Stromal cell of bone marrow (primary cell): ENCODE data around the gene SMIM5.
"Not testable (repeated sequence)": the region's sequence is repeated elsewhere in the genome, so short reads cannot be mapped to it uniquely, and the experiment has no call there.

Experiments
- DNase-seq: peaks from one replicate; pipeline ENCODE4 v3.0.0-alpha.2; 2012; ENCODE audit warnings: low read depth

Gene SMIM5, protein sequence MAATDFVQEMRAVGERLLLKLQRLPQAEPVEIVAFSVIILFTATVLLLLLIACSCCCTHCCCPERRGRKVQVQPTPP

DNA sequence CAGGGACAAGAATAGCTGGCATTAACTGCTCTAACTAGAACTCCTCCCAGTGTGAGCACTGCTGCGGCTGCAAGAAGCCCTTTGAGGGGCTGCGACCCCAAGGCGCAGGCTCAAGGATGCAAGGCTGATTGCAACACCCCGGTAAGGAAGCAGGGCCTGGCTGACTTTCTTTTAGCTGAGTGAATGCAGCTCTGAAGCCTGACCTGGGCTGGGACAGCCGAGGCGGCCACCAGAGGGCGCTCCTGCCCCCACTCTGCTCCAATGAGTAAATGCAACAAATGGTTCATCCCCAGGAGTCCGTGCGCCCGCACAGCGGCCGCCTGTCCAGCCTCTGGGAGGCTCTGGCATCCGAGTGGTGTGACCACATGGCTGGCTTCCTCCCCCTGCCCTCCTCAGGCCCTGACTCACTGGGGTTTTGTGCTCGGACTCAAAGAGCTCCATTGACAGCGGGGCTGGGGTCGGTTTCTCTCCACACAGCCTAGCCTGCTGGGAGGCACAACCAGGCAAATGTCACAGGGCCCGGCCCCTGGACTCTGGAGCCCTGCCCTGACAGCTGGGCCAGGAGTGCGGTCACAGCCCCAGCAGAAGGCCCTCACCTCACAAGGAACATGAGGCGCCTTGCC, at the start of gene SMIM5:
Gene SMIM5, plus strand, starts transcription at position 572 of the 623 bp plus-strand sequence. CDS start 6,768 bp downstream, outside the sequence.
- DNase-seq: peak; percentile 79

DNA sequence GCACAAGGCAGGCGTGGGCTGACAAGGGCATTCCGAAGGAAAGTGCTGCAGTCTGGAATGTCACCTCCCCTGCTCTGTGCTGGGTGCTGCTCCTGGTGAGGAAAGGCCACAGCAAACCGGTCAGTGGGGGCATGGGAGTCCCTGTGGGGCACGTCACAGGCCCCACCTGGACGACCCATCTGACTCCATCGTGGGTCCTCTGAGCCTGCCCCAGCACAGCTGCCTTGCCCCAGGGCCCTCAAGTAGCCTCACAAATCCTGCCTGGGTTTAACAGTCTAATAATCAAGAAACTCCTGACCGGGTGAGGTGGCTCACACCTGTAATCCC, 48.4 kb upstream of the SMIM5 start:
- no peak for DNase-seq

DNA sequence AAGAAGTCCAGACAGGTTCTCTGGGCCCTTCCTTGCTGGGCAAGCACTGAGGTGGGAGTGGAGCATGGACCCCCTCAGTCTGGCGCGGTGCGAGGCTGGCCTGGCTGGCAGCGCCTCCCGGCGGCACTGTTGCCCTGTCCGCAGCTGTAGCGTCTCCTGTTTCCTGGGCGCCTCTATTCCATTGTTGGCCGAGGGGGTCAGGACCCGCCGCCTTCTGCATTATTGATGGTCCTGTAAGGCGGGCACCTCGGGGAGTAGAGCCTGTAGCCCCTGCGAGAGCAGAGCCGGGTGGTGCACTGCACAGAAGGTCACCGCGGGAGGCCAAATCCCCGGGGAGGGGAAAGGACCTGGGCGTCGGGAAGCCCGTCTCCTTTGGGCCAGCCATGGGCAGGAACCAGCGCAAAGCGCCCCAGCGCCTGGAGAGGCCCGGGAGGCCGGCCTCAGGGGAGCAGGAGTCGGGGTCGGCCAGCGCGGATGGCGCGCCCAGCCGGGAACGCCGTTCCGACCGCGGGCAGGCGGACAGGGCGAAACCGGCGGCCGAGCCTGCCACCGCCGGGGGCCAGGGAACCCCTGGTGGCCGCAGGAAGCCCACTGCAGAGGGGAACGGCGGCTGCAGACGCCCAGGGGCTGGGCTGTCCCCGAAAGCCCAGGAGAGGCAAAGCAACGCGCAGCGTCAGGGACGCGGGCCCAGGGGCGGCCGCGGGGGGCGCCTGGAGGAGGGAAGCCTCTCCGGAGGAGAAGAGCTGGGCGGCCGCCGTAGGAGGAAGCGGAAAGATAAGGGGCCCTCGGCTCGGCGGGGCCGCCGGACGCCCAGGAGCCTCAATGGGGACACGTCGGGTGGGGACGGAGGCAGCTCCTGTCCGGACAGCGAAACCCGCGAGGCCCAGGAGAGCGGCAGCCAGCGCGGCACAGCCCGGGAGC, 45.3 kb upstream of the SMIM5 start, which contains the start of gene MYO15B:
Gene MYO15B, plus strand, starts transcription at position 126 of the 921 bp plus-strand sequence. Its CDS starts 258 bp downstream, at position 384.
- DNase-seq: no peak

DNA sequence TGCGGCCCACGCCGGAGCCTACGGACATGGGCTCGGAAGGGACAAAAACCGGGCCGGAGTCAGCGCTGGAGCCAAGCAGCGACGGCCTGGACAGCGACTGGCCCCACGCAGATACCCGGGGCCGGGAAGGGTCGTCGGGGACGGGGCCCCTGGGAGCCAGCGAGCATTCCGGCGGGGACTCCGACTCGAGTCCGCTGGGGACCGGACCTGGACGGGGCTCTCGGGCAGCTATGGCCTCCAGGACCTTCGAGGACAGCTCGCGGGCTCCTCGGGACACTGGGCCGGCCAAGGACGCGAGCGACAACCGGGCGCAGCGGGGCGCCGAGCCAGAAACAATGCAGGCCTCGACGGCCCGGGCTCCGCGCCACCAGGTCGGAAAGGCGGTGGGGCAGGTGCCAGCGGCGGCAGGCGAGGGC, 44.6 kb upstream of the SMIM5 start:
- DNase-seq: no peak

DNA sequence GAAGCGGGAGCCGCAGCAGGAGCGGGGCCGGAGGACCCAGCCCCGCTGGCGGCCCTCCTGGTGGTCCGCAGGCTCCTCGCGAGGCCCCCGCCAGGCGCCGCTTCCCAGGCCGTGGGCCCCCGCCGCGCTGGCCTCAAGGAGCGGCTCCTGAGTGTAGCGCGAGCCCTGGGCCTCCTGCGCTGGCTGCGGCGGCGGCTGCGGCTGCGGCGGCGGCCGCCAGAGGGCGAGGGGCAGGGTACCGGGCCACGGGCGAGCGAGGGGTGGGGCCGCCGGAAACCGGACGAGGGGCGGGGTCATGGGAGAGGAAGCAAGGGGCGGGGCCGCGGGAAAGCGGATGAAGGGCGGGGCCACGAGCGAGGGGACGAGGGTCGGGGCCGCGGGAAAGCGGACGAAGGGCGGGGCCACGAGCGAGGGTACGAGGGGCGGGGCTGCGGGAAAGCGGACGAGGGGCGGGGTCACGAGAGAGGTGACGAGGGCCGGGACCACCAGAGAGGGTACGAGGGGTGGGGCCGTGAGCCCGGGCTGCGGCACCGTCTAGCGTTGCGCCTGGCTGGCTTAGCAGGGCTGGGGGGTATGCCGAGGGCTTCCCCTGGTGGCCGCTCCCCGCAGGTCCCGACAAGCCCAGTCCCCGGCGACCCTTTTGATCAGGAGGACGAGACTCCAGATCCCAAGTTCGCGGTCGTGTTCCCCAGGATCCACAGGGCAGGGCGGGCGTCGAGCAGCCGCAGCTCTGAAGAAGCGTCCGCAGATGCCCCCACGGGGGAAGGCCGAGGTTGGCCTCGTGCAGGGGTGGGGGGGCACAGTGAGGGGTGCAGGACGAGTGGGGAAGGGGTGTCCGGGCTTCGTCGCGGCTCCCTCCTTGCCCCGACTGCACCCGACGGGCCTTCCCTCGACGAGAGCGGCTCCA, 44.0 kb upstream of the SMIM5 start:
- DNase-seq: peak; percentile 51

DNA sequence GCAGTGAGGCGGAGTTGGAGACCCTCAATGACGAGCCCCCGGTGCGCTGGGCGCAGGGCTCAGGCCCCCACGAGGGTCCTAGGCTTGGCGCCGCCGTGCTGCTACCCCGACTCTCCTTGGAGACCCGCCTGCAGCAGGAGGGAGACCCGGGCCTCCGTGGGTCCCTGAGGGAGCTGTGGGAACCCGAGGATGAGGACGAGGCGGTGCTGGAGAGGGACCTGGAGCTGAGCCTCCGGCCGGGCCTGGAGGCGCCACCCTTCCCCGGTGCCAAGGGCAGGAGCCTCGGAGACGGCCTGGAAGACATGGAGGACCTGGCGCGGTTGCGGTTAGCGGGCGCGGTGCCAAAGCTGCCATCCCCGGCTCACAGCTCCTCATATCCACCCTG, 43.3 kb upstream of the SMIM5 start:
- DNase-seq: no peak

DNA sequence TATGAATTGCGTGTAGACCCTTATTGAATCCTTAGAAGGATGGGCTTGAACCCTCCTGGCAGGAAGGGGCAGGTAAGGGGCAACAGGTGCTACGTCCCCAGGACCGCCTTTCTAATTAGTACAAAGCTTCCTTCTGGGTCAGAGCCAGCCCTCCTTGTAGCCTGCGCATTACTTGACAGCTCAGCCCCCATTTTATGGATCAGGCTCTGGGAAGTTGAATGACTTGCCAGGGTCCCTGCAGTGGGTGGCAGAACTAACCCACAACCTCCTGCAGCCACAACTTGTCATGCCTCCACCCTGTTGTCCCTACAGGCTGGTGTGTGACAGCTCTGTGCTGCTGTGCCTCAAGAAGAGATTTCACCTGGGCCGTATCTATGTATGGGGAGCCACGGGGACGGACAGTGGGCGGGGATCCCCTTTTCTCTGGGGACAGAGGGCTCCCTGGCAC, 42.9 kb upstream of the SMIM5 start:
- DNase-seq: no peak

DNA sequence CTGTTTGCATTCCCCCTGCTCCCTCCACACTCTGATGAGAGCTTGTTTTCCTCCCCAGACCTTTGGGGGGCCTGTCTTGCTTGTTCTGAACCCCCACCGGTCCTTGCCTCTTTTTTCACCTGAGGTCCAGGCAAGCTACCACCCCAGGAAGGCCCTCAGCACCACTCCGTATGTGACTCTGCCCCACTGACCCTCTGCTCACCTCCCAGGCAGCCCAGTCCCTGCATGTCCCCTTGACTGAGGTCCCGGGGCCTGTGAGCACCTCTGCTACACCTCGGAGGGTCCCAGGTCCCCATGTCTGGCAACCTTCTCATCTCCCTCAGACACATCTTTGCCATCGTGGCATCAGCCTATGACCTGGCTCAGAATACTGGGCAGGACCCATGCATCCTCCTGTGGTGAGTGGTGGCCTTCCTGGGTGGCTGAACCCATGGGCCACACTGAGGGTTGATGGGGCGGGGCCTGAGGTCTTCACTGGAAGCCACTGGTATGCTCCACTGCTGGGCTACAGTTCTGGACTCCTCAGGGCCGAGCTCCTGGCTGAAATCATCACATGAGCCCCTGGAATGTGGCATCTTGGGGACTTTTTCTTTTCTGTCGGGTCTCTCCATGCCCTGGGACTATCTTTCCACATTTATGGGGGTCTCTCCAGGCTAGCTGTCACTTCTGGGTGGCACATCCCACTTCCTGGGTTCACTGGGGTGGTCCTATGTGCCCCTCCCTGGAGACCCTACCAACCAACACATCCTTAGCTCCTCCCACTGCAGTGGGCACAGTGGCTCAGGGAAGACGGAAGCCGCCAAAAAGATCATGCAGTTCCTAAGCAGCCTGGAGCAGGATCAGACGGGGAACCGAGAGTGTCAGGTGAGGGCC, 42.1 kb upstream of the SMIM5 start:
- DNase-seq: no peak

DNA sequence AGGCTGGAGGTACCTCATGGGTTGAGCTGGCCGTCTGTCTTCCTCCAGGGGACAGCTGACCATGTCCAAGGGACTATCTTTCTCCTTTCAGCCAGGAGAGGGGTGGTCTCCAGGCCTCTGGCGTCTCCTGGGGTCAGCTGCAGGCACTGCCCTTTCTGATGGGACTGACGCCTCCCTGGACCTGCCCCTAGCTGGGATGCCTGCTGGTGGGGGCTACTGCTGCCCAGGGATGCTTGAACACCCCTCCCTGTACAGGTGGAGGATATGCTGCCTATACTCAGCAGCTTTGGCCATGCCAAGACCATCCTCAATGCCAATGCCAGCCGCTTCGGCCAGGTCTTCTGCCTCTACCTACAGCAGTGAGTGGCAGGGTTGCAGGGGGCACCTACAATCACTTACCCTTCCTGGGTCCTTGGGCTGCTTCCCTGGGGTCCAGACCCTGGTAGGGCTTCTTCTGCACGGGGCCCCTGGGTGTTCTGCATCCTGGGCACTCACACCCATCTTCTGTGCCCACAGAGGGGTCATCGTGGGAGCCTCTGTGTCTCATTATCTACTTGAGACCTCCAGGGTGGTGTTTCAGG, 41.4 kb upstream of the SMIM5 start:
- no peak for DNase-seq

DNA sequence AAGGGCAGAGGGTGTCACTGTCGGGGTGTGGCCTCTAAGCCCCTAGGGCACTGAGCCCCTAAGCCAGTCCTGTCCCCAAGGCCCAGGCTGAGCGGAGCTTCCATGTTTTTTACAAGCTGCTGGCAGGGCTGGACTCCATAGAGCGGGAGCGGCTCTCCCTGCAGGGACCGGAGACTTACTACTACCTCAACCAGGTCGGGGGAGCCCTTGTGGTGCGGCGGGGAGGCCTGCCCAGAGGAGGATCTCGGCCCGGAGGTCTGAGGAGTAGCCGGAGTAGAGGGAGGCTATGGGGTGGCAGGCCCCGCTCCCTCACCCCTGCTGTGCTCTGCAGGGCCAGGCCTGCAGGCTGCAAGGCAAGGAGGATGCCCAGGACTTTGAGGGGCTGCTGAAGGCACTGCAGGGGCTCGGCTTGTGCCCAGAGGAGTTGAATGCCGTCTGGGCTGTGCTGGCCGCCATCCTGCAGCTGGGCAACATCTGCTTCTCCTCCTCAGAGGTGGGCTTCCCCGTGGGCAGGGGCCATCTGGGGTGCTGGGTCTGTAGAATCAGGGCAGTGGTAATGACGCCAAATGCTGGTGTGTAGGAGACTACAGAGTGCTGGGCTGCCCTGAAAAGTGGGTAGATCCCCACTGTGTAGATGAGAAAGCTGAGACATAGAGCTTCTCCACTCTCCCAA, 40.8 kb upstream of the SMIM5 start:
- no peak for DNase-seq

DNA sequence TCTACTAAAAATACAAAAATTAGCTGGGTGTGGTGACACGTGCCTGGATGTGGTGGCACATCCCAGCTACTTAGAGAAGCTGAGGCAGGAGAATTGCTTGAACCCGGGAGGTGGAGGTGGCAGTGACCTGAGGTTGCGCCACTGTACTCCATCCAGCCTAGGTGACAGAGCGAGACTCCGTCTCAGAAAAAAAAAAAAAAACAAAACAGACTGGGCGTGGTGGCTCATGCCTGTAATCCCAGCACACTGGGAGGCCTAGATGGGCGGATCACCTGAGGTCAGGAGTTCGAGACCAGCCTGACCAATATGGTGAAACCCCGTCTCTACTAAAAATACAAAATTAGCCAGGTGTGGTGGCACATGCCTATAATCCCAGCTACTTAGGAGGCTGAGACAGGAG, 39.8 kb upstream of the SMIM5 start:
- not testable (repeated sequence) for DNase-seq

DNA sequence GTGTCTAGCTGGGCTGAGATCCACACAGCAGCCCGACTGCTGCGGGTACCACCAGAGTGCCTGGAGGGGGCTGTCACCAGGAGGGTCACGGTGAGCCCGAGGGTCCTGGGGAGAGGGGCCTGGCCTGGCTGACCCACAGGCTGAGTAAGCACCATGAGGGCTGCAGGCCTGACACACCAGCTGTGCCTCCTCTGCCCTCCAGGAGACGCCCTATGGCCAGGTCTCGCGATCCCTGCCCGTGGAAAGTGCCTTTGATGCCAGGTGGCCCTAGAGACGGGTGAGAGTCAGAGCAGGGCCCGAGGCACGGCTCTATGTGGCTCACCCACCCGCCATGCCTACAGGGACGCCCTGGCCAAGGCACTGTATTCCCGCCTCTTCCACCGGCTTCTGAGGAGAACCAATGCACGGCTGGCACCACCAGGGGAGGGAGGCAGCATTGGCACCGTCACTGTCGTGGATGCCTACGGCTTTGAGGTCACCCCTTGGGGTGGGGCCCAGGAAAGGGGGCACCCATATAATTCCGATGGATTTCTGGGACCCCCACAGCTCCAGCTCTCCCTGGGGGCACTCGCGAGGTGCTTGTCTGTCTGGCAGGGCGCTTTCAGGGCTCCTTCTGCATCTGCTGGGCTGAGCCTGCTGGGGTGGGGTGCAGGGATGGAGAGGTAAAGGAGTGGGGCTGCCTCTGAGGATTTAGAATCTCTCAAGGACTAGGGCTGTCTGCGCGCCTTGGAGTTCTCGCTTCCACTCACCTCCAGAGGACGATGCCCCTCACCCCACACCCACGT, 38.5 kb upstream of the SMIM5 start:
- DNase-seq: no peak

DNA sequence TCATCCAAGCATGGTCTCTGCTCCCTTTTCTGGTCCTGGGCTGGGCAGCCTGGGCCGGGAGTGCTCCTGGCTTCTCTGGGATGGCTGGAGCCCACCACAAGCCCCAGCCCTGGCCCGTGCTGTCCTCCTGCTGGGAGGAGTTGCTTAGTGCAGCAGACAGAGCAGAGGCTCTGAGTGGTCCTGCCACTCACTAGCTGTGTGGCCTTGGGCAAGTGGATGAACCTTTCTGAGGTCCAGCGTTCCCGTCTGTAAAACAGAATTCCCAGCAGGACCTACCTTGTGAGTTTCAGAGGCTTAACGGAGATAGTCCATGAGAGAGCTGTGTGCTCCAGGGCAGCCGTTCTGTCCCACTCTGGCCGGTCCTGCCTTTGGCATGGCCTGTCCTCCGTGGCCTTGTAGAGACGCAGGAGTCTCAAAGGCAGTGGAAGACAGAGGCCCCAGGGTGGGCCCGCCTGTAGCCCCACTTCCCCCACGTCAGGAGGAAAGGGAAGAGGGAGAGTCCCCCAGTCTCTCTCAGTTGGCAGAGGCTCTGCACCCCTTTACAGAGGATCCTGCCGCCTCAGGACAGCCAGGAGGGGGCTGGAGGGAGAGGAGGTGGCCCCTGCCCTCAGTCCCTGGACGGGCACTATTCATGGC, 37.8 kb upstream of the SMIM5 start:
- no peak for DNase-seq

DNA sequence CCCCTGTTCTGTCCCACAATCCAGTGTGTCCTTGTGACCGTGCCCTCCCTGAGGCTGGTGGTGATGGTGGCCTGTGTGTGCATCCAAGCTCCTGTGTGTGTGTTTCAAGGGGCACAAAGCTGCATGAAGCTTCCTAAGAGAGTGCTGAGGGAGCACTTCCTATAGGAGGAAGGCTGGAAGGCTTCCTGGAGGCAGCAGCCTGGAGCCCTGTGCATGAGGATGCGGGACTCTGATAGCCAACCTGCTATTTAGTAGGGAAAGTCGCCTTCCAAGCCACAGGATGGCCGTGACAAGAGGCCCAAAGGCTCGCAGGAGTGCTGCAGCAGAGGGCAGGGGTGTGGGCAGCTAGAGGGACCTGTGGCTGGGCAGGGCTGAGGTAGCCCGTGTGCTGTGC, 37.3 kb upstream of the SMIM5 start:
- no peak for DNase-seq

DNA sequence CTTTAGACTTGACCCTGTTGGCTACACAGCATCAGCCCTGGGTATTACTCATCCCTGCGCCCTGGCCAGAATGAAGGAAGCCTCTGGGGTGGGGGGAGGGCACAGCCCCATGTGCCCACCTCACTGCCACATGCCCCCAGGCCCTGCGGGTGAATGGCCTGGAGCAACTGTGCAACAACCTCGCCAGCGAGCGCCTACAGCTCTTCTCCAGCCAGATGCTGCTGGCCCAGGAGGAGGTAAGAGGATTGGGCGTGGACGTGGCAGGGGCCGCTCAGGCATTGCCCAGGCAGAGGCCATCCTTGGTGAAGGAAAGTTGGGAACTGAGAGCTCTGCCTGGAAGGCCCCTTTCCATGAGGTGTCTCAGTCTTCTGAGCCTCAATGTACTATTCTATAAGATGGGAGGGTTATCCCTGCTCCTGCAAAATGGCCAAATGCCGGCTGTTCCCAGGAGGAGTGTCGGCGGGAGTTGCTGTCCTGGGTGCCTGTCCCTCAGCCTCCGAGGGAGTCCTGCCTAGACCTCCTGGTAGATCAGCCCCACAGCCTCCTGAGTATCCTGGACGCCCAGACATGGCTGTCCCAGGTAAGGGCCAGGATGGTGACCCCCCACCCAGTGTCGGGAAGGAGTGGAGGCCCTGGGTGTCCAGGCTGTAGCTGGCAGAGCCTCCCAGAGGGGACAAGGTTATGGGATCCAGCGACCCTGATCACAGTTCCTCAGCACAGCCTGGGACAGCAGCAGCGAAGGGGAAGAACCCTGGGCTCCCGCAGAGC, 36.7 kb upstream of the SMIM5 start:
- DNase-seq: no peak

DNA sequence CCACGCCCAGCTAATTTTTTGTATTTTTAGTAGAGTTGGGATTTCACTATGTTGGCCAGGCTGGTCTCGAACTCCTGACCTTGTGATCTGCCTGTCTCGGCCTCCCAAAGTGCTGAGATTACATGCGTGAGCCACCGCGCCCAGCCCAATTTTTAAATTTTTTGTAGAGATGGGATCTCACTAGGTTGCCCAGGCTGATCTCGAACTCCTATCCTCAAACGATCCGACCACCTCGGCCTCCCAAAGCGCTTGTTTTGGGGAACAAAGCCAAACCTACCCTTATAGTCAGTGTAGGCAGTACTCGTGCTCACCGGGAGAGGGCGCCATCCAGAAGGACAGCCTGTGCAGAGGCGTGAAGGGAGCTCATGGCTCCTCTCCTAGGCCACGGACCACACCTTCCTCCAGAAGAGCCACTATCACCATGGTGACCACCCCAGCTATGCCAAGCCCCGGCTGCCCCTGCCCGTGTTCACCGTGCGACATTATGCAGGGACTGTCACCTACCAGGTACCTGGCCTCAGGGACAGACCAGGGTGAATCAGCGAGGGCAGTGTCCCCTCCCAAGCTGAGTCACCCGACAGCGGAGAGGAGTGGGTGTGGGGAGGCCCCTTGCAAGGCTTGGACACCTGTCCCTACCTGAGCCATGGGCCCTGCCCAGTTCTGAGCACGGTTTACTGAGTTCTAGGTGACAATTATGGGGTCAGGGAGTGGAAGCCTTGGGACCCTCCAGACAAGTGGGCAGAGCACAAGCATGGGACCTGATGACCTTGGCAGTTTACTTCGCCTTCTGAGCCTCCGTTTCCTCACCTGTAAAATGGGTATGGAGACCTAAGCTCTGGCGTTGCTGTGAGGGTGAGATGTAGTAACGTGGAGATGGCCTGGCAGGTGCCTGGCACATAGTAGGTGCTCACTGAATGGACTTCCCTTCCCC, 31.9 kb upstream of the SMIM5 start:
- DNase-seq: no peak

DNA sequence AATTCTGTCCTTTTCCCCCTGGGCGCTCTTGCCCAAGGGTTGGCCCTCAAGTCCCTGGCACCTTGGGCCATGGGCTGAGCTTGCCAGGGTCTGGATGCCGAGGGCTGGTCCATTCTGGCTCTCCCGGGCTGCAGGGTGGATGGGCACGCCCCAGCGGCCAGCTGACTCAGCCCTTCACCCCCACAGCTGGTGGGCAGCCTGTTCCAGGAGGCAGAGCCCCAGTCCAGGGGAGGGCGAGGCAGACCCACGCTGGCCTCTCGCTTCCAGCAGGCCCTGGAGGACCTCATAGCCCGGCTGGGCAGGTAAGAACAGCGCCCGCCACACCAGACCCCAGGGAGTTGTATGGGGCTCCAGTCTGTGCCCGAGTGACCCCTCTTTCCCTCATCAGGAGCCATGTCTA, 30.6 kb upstream of the SMIM5 start:
- DNase-seq: no peak
